22Rv1 (cell line): ENCODE results near the gene SELENOM.

Source experiments
- H3K27ac ChIP-seq: fragments of 450-650 bp; 2 replicates; pipeline ENCODE4 v1.5.1; 2017
- ZFX ChIP-seq: fragments of 450-650 bp; IDR thresholded peaks from 2 replicates; pipeline ENCODE4 v1.6.1; 2017; ENCODE audit warnings: antibody characterized with exemption, borderline replicate concordance
- TF ChIP-seq, protein P1 (sequence below): fragments of 450-650 bp; IDR thresholded peaks from 2 replicates; pipeline ENCODE4 v1.5.1; 2017; ENCODE audit warnings: mild to moderate bottlenecking

SELENOM gene

DNA sequence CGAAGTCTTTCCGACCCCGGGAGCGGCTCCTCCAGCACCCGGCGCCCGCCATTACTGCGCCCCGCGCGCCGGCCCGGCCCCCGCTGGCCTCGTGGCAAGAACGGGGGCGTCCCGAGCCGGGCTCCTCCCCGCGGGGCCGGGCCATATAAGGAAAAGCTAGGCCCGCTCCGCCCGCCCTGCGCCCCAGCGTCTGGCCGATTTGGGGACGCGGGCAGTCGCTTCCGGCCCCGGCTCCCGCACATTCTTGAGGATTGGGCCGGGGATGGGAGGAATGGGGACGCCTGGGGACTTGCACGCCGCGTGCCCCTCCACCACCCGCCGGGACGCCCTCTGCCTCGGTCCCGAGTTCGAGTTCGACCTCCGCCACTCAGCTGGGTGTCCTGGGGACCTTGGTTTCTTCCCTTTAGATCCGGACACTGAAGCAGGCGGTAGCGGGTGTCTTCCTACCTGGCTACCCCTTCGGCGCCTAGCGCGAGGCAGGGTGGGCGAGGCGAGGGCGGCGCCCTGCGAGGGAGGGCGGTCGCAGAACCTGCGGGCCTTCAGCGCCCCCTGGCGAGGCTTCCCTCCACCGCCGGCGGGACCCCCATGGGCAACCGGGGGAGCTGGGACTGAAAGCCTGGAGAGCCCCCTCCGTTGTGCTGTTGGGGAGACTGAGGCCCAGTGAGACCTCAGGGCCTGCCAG lies 22.4 kb downstream of the SELENOM start:
- no peak overlapping the region for H3K27ac ChIP-seq
- TF ChIP-seq ZFX: no peak
- TF ChIP-seq, protein P1, sequence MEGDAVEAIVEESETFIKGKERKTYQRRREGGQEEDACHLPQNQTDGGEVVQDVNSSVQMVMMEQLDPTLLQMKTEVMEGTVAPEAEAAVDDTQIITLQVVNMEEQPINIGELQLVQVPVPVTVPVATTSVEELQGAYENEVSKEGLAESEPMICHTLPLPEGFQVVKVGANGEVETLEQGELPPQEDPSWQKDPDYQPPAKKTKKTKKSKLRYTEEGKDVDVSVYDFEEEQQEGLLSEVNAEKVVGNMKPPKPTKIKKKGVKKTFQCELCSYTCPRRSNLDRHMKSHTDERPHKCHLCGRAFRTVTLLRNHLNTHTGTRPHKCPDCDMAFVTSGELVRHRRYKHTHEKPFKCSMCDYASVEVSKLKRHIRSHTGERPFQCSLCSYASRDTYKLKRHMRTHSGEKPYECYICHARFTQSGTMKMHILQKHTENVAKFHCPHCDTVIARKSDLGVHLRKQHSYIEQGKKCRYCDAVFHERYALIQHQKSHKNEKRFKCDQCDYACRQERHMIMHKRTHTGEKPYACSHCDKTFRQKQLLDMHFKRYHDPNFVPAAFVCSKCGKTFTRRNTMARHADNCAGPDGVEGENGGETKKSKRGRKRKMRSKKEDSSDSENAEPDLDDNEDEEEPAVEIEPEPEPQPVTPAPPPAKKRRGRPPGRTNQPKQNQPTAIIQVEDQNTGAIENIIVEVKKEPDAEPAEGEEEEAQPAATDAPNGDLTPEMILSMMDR: peak; percentile 20

DNA sequence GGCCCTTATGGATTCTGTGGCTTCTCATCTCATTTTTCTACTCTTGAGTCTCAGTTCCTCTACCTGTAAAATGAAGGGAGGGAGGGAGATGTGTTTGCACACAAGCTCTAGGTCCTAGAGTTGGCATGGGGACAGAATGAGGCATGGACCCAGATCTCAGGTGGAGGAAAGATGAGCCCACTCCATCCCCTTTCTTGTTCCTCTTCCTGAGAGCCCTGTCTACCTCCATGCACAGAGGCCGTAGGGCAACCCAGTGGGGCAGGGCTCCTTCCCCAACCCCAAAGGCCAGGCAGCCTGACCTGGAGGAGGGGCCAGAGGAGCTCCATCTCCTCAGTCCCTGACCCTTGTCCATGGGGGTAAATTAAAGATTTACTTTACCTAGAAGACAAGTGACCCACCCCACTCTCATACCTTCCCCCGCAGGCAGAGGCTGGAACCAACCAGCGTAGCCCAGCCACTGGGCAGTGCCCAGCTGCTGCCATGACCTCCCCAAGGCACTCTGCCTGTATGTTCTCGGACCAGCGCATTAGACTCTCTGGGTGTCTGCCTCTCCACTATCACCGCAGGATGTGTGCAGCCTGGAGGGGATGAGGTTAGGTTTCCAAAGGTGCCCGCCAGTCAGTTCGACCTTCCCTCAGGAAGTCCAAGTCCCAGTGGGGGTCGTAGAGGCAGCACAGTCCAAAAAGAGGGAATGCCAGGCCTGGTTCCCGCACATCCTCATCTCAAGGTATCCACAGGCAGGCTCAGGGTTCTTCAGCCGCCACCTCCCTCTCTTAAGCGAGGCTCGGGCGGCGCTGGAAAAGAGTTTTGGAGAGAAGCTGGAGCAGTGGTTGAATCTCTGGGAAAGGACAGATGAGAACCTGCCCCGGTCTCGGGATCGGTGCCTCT lies 23.2 kb downstream of the SELENOM start:
- H3K27ac ChIP-seq: peak overlapping the region; percentile 75; the same call in 1 of the 2 replicates
- TF ChIP-seq ZFX: no peak
- TF ChIP-seq, protein P1: no peak

DNA sequence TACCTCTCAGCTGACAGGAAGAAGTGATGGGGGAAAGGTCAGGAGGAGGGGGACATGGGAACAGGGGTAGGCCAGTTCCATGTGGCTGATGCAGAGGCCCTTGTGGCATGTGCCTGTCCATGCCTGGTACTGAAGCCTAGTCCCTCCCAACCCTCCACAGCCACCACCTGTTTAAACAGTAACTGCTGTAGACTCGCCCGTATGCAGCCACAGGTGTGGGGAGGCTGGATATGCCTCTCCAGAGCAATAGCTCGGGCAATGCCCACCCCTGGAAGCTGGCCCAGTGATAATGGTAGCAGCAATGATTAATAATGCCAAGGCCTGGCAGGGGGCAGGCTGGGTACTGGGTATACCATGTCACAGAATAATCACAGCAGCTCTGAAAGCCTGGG lies 24.0 kb downstream of the SELENOM start:
- H3K27ac ChIP-seq: peak overlapping the region; percentile 75; the same call in 1 of the 2 replicates
- TF ChIP-seq ZFX: no peak
- TF ChIP-seq, protein P1: no peak

DNA sequence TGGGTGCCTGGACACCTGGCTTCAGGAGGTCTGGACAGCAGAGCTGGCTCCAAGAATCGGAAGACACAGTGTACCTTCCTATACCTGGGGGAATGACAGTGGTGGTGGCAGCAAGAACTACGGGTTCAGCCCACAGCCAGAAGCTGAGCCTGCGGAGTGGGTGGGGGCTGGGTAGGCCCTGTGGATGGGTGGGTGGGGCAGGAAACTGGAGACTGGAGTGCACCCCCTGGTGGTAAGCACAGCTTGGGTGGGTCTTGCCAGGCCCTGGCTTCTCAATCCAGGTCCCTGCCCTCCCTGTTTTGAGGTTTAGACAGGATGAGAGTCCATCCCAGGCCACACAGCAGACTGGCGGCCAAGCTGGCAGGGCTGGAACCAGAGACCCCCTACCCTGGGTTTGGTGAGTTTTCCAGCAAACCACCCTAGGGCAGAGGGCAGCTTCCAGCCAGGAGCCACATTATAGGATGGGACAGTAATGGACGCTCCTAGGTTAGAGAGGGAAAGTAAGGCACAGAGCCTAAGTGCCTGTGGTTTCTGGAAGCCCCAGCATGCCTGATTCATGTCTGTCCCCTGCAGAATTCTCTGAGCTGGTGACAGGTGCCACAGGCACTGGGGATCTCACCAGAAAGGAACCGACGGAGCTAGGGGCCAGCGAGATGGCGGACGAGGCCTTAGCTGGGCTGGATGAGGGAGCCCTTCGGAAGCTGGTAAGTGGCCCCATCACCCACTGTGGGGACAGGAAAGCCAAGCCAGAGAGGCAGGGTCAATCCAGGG lies 24.6 kb downstream of the SELENOM start:
- H3K27ac ChIP-seq: peak overlapping the region; percentile 75
- TF ChIP-seq, protein P1: peak; percentile 63
- TF ChIP-seq ZFX: no peak

DNA sequence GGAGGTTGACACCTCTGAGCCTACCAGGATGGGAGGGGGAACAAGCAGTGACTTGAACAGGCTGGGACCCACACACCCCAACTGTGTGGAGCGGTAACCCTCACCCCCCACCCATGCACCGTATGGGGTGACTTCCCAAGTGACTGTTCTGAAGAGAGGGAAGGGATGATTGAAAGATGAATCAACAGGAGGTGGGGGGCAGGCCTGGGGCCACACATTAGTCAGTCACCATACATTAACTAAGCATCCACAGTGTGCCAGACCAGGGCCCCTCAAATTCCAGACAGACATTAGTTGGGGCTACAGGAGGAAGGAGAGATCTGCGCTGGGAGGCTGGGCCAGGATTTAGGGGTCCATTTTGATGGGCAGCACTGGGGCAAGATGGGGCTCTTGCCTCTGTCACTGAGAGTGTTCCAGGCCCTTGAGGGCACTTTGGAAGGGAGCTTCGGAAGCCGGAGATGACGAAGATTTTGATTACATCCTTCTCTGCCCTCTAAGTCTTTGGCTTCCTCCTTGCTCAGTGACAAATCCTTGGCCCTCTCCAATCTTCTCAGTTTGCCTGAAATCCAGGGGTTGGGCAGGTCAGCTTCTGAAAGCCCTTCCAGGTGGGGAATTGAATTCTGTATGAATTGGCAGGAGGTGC lies 25.3 kb downstream of the SELENOM start:
- TF ChIP-seq, protein P1: no peak

DNA sequence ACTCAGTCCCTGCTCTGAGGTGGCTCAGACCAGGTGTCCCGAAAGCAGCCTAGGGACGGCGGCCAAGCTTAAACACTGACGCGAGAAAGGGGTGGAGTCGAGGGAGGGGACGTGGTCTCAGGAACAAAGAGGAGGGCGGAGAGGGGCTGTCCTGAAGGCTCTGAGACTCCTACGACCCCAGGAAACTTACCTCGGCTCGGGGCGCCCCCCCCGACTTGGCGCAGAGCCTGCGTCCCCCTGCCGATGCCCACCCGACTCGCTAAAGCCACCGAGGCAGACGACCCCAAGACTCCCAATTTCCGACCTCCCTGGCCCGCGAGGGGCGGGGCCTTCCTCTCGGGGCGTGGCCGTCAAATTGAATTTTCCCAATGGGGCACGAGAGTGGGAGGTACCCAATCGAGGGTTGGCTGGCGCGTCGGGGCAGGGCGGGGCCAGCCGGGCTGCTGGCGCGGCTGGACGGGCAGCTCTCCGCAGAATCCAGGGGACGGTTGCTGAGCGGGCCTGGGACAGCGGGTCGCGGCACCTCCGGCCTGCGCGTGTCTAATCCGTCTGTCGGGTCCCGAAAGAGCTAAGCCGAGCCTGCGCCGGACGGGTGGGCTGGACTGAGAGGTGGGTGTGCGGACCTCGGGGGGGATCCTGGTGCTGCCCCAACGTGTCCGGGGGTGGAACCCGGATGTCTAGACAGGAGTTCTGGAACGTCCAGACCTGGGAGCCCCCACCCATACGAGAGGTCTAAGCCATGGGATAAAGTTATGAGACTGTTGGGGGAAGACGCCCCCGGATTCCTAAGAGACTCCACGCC lies 26.3 kb downstream of the SELENOM start, which contains the start of gene SMTN:
SMTN (plus strand) TSS at position 471 of the 802 bp plus-strand sequence. CDS start 1,941 bp downstream, outside the sequence.
- H3K27ac ChIP-seq: peak within 1 kb of the TSS; percentile 75
- TF ChIP-seq, protein P1: no peak
- TF ChIP-seq ZFX: no peak

More for the DNA sequence above, 25.3 kb downstream of the SELENOM start:
- peak overlapping the region; percentile 75 for H3K27ac ChIP-seq
